ENCODE measurements around the gene TGIF1. TPM values are rescaled to one million over a fixed set of nuclear protein-coding genes. Genes with fewer than 3 reads are reported as not detected.
A peak's percentile ranks its signal among the peaks of the same experiment; 100 is the strongest.

The TGIF1 gene
- total and polyA plus RNA-seq, 2 of the 4 experiments (the other 2 are of a cell fraction) = 62.1 to 118 TPM

DNA sequence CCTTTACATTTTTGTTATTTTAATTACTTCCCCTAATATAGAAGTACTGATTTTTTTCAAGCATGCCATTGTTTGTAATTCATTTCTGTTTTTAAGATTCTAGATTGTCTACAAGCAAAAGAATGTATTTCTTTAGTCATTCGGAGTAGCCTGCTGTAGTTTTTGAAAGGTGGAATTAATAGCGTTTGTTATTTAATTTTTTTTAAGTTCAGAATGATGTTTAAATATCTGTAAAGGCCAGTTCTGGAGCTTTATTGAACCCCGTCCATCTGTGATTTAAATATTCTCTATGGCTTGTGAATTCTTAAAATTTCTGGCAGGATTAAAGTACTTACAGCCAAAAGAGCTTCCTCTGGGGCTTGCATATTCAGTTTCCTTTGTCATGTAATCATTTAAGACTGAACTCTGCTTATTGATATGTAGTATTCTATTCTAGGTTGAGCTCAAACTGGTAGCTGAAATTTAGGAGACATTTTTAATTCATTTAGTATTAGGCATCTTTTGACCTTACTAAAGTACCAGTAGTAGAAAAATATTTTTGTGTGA lies 5.2 kb downstream of the TGIF1 start:
- POLR2A ChIA-PET (ENCODE audit: unreplicated experiment) = interaction anchor here (3.4 kb wide), 1 partner anchor 139 kb away, joined by 22 read pairs; no protein-coding TSS in a partner anchor
- no CpG with 5 or more reads among the region's 3 CpGs for WGBS, 2 experiments (ENCODE audit: extremely low coverage in 2 of 2, insufficient read length in 1 of 2)
- no peak overlapping the region; the same call in 1 of the 2 replicates for H3K9ac ChIP-seq (ENCODE audit: low read depth, low read length)
- H3K79me1 ChIP-seq (ENCODE audit: low read depth in 1 of 2, low read length in 2 of 2) = peaks cover 18 to 43% of the 10 kb centered on the region in 2 experiments
- no peak overlapping the region; the same call in 1 of the 2 replicates for H3K4me3 ChIP-seq (ENCODE audit: insufficient read depth, low read depth, low read length)
- no peak overlapping the region for H3K18ac ChIP-seq (ENCODE audit: low read depth, low read length)
- H2BK15ac ChIP-seq (ENCODE audit: low read depth, low read length) = peak overlapping the region; percentile 36; the same call in 1 of the 3 replicates
- CTCF ChIA-PET = interaction anchor here (0.7 to 3.7 kb wide), 12 partner anchors 11 to 311 kb away, joined by 3 to 33 read pairs (median 4); no protein-coding TSS in a partner anchor
- no peak overlapping the region for H4K91ac ChIP-seq (ENCODE audit: insufficient read depth, low read depth, low read length)
- peak overlapping the region in 1 of 2 experiments; percentile 32; a peak in 1 of 4 replicates for H4K8ac ChIP-seq (ENCODE audit: low read depth in 2 of 2, low read length in 2 of 2)
- H4K5ac ChIP-seq (ENCODE audit: low read depth, low read length) = no peak overlapping the region
- dilution Hi-C loops (cut with HindIII; ENCODE audit: low sequenced_read_pairs, unreplicated experiment) (no loop called here), intact Hi-C loops (cut with micrococcal nuclease) (loop anchor here (2.0 to 10.0 kb wide), 2 partner anchors 130 to 520 kb away; no protein-coding TSS in a partner anchor), in situ Hi-C loops (cut with MboI; ENCODE audit: low sequenced_read_pairs) (no loop called here)
- peaks cover 24% of the 10 kb centered on the region for H3K36me3 ChIP-seq (ENCODE audit: control insufficient read depth, insufficient read depth, low read length)
- H2BK20ac ChIP-seq (ENCODE audit: low read depth, low read length) = no peak overlapping the region
- peaks cover 47% of the 10 kb centered on the region for H4K20me1 ChIP-seq (ENCODE audit: insufficient read depth, low read length)
- H3K14ac ChIP-seq (replicated peaks; ENCODE audit: low read depth, low read length) = no peak overlapping the region
- no peak overlapping the region; the same call in 1 of the 2 replicates for H3K4ac ChIP-seq (ENCODE audit: low read depth, low read length)
- no peak for TF ChIP-seq FOS (IDR thresholded peaks at IDR 0.05; ENCODE audit: low read depth, low read length)
- no peak for TF ChIP-seq RCOR1 (IDR thresholded peaks at IDR 0.05; ENCODE audit: insufficient replicate concordance, low read length)
- no peak for TF ChIP-seq RAD21 (IDR thresholded peaks at IDR 0.05; ENCODE audit: low read length)
- TF ChIP-seq, protein P1, sequence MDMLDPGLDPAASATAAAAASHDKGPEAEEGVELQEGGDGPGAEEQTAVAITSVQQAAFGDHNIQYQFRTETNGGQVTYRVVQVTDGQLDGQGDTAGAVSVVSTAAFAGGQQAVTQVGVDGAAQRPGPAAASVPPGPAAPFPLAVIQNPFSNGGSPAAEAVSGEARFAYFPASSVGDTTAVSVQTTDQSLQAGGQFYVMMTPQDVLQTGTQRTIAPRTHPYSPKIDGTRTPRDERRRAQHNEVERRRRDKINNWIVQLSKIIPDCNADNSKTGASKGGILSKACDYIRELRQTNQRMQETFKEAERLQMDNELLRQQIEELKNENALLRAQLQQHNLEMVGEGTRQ (IDR thresholded peaks at IDR 0.05; ENCODE audit: low read depth, low read length) = no peak
- TF ChIP-seq, protein P2, sequence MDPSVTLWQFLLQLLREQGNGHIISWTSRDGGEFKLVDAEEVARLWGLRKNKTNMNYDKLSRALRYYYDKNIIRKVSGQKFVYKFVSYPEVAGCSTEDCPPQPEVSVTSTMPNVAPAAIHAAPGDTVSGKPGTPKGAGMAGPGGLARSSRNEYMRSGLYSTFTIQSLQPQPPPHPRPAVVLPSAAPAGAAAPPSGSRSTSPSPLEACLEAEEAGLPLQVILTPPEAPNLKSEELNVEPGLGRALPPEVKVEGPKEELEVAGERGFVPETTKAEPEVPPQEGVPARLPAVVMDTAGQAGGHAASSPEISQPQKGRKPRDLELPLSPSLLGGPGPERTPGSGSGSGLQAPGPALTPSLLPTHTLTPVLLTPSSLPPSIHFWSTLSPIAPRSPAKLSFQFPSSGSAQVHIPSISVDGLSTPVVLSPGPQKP (IDR thresholded peaks at IDR 0.05; ENCODE audit: borderline replicate concordance, low read depth, low read length) = no peak
- no peak for TF ChIP-seq POLR2A (IDR thresholded peaks at IDR 0.05; ENCODE audit: low read depth, low read length)
- TF ChIP-seq BHLHE40 (IDR thresholded peaks at IDR 0.05; ENCODE audit: low read depth, low read length) = no peak
- peak; percentile 84 for TF ChIP-seq MAFK (IDR thresholded peaks at IDR 0.05; ENCODE audit: low read depth, low read length)
- H2BK120ac ChIP-seq (ENCODE audit: low read depth, low read length) = no peak overlapping the region
- peaks cover 16% of the 10 kb centered on the region for H3K4me1 ChIP-seq (ENCODE audit: control insufficient read depth, insufficient read depth, low read length)
- no peak overlapping the region for H2AFZ ChIP-seq (replicated peaks; ENCODE audit: low read length, poor library complexity)
- BruUV-seq (replicated peaks) = no TSS peak
- no peak for ATAC-seq (ENCODE audit: low read depth)
- H3K23ac ChIP-seq (ENCODE audit: low read depth, low read length) = no peak overlapping the region; the same call in 1 of the 2 replicates
- peak overlapping the region; percentile 93 for H2BK5ac ChIP-seq (ENCODE audit: low read depth, low read length, poor library complexity, severe bottlenecking)
- no peak for DNase-seq
- no peak overlapping the region for H2AK5ac ChIP-seq (ENCODE audit: low read depth, low read length)
- no peak overlapping the region for H2AK9ac ChIP-seq (replicated peaks; ENCODE audit: low read depth, low read length, poor library complexity)
- peak overlapping the region; percentile 30; the same call in 1 of the 2 replicates for H3K27ac ChIP-seq (ENCODE audit: insufficient read depth, low read length)
- no peaks in the 10 kb centered on the region for H3K27me3 ChIP-seq (ENCODE audit: control insufficient read depth, insufficient read depth, low read length)
- no peaks in the 10 kb centered on the region for H3K9me3 ChIP-seq (ENCODE audit: control insufficient read depth, insufficient read depth, low read length)
- H3K4me2 ChIP-seq (ENCODE audit: low read depth, low read length) = peak overlapping the region; percentile 93
- no peak overlapping the region; the same call in 1 of the 2 replicates for H3K56ac ChIP-seq (ENCODE audit: extremely low read depth, insufficient read depth, low read length)
- peaks cover 10% of the 10 kb centered on the region for H3K9me1 ChIP-seq (ENCODE audit: insufficient read depth, low read length)

Data from IMR-90 (cell line).